ENCODE results near the gene IPO4.

Gene IPO4

GRCh38 chr14:24177891-24178290 is 10.7 kb downstream of the IPO4 start:
- DNase-seq (ENCODE audit: extremely low spot score), result no peak
- CTCF ChIA-PET, result interaction anchor here (1.0 to 1.8 kb wide), 3 partner anchors 9 to 17 kb away, joined by 3 to 10 read pairs (median 5); partner anchors contain the start of gene IRF9
- TF ChIP-seq, protein P1, sequence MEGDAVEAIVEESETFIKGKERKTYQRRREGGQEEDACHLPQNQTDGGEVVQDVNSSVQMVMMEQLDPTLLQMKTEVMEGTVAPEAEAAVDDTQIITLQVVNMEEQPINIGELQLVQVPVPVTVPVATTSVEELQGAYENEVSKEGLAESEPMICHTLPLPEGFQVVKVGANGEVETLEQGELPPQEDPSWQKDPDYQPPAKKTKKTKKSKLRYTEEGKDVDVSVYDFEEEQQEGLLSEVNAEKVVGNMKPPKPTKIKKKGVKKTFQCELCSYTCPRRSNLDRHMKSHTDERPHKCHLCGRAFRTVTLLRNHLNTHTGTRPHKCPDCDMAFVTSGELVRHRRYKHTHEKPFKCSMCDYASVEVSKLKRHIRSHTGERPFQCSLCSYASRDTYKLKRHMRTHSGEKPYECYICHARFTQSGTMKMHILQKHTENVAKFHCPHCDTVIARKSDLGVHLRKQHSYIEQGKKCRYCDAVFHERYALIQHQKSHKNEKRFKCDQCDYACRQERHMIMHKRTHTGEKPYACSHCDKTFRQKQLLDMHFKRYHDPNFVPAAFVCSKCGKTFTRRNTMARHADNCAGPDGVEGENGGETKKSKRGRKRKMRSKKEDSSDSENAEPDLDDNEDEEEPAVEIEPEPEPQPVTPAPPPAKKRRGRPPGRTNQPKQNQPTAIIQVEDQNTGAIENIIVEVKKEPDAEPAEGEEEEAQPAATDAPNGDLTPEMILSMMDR (IDR thresholded peaks at IDR 0.05; ENCODE audit: control extremely low read depth, extremely low read depth, low read depth, missing control alignments), result no peak
- POLR2A ChIA-PET, result interaction anchor here (3.6 kb wide), 1 partner anchor 16 kb away, joined by 13 read pairs; the partner anchor contains the start of gene IRF9

GRCh38 chr14:24177041-24177825 is 11.4 kb downstream of the IPO4 start:
- CTCF ChIA-PET, result interaction anchor here (0.9 to 1.8 kb wide), 4 partner anchors 8 to 36 kb away, joined by 3 to 10 read pairs (median 4); partner anchors contain the start of genes EMC9 and IRF9
- TF ChIP-seq, protein P1 (IDR thresholded peaks at IDR 0.05; ENCODE audit: control extremely low read depth, extremely low read depth, low read depth, missing control alignments), result no peak
- POLR2A ChIA-PET, result interaction anchor here (0.5 kb wide), 1 partner anchor 15 kb away, joined by 3 read pairs; no protein-coding TSS in a partner anchor
- no peak for DNase-seq (ENCODE audit: extremely low spot score)

GRCh38 chr14:24176599-24176998 is 12.0 kb downstream of the IPO4 start:
- TF ChIP-seq, protein P1 (IDR thresholded peaks at IDR 0.05; ENCODE audit: control extremely low read depth, extremely low read depth, low read depth, missing control alignments), result no peak
- ChIA-PET POLR2A (no interaction called here), CTCF (interaction anchor here (0.9 to 1.8 kb wide), 2 partner anchors 15 to 35 kb away, joined by 3 to 10 read pairs; partner anchors contain the start of genes EMC9 and IRF9)
- no peak for DNase-seq (ENCODE audit: extremely low spot score)

DNA sequence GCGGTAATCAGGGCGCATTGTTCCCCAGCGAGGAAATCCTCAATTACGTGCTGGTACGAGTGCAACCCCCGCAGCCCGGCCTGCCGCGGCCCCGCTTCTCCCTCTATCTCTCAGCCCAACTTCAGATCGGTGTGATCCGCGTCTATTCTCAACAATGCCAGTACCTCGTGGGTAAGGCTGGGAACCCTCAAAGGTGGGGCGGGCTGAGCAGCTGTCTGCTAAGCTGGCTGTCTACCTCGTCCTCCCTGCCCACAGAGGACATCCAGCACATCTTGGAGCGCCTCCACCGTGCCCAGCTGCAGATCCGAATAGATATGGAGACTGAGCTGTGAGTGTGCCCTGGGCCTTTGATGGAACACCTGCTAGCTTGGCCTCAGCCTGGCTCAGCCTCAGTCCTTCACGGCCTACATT is 15.7 kb downstream of the IPO4 start:
- TF ChIP-seq, protein P1 (IDR thresholded peaks at IDR 0.05; ENCODE audit: control extremely low read depth, extremely low read depth, low read depth, missing control alignments), result no peak
- no peak for DNase-seq (ENCODE audit: extremely low spot score)
- ChIA-PET POLR2A (interaction anchor here (0.9 to 1.4 kb wide), 4 partner anchors 10 to 37 kb away, joined by 3 to 4 read pairs (median 3); partner anchors contain the start of genes IRF9 and PSME1), CTCF (interaction anchor here (1.1 to 5.4 kb wide), 4 partner anchors 12 to 125 kb away, joined by 3 to 38 read pairs (median 4); partner anchors contain the start of genes IRF9 and PSME2)

GRCh38 chr14:24172261-24172860 is 16.3 kb downstream of the IPO4 start:
- POLR2A ChIA-PET, result interaction anchor here (1.1 to 1.4 kb wide), 3 partner anchors 11 to 36 kb away, joined by 3 to 4 read pairs (median 3); partner anchors contain the start of genes IRF9 and PSME1
- CTCF ChIA-PET, result interaction anchor here (1.1 to 5.4 kb wide), 4 partner anchors 11 to 81 kb away, joined by 3 to 38 read pairs (median 4); partner anchors contain the start of genes IRF9, PSME2 and TINF2

More at GRCh38 chr14:24172261-24172860, 16.3 kb downstream of the IPO4 start:
- DNase-seq (ENCODE audit: extremely low spot score), result no peak
- TF ChIP-seq, protein P1 (IDR thresholded peaks at IDR 0.05; ENCODE audit: control extremely low read depth, extremely low read depth, low read depth, missing control alignments), result no peak

All from GM10248 (cell line).